SW 1271 (cell line): Measurements from ENCODE around the gene SLC39A5.

Source experiments
- DNase-seq, 2 experiments: peaks; one replicate each; lab custom pipeline; 2025; lab: John Stamatoyannopoulos, UW

SLC39A5 gene

DNA sequence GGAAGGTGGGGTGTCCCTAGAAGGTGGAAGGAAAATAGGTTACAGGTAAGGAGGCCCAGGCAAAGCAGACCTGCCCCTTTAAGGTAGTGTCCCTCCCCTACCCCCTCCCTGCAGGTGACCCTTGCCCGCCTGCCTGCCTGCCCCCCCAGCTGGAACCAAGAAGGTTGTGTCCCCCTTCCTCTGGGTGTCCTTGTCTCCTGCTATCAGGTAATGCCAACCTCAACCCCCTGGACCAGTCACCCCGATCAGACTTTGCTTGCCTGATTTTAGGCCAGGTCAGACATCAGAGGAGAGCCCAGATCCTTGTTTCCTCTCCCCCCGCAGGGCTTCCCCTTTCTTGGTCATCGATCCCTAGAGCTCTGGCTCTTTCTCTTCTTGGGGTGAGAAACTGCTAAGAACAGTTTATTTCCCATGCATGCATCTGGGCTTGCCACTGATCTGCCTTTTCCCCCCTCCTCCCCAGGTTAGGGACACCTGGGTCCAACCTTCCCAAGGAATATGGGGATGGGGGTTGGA lies at the start of gene SLC39A5:
Gene SLC39A5, plus strand, starts transcription at position 136 of the 516 bp plus-strand sequence. CDS start 1,224 bp downstream, outside the sequence.
- DNase-seq: no peak

GRCh38 chr12:56186957-56187356 lies 42.9 kb upstream of the SLC39A5 start:
- no peak for DNase-seq

- no peak for DNase-seq
These were observed 41.6 kb upstream of the SLC39A5 start for GRCh38 chr12:56188131-56188777.

- DNase-seq: no peak
These were observed 41.1 kb upstream of the SLC39A5 start for GRCh38 chr12:56188778-56189098.

GRCh38 chr12:56189099-56189917 lies 40.5 kb upstream of the SLC39A5 start, which contains the start of gene SMARCC2:
TSS of gene SMARCC2 (minus strand) at chr12:56189483. CDS start at chr12:56189461, 22 bp downstream.
- DNase-seq: peak; percentile 65 to 82

GRCh38 chr12:56189918-56190694 lies 39.7 kb upstream of the SLC39A5 start:
- peak; percentile 66 to 69 for DNase-seq

- DNase-seq: no peak
These were observed 39.1 kb upstream of the SLC39A5 start for GRCh38 chr12:56190695-56191155.

DNA sequence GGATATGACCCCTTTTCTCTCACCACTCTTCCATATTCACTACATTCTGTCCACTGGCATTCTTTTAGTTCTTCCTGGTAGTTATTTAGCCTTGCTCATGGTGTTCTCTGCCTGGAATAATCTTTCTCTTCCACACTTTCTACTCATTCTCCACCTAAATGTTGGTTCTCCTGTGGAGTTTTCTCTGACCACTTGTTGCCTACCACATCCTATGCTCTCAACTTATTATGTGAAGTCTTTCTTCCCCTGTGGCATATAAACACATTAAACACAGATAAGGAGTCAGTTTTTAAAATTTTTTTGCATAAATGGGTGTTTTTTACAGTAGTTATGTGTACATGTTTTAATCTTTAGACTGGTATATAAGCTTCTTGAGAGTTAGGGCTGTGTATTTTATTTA lies 37.3 kb upstream of the SLC39A5 start:
- no peak for DNase-seq

DNA sequence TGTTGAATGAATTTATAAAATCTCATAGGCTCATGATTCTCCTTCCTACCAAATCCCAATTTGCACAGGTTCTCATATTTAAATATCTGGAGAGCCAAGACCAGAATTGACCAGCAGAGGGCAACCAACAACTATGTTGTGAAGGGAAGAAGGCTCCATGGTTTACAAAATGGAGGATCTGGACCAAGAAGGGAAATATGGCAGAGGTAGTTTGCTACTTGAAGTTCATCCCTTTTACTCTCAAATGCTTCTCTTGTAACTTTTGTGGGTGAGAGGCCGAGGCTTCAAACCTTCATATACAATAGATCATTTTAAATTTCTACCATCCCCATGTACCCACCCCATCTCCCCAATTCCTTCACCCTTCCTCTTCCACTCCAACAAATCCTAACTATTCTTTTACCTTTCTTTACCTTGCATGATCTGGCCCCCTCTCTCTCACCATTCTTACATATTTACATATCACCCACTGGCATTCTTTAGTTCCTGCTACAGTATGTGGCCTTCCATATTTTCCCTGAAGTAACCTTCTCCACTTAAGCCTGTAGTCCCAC lies 36.7 kb upstream of the SLC39A5 start:
- peak; percentile 56 to 85 for DNase-seq

GRCh38 chr12:56196818-56197550 lies 32.9 kb upstream of the SLC39A5 start:
- peak in 1 of 2 experiments; percentile 72 for DNase-seq

GRCh38 chr12:56197921-56198635 lies 31.8 kb upstream of the SLC39A5 start:
- DNase-seq: no peak

DNA sequence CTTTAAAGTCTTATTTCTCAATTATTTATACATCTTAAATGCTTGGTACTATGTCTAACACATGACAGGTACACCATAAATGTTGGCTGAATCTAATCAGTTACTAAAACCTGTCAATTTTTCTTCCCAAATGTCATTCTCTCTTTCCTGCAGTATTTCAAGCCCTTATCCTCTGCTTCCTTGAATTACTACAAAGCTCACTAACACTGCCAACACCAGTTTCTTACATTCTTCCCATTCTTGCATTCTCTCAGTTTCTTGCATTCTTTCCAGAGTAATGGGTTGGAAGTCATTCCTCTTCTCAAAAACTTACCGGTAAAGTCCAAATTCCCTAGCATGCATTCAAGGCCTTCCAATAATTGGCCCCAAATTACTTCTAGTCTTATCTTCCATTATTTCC lies 31.0 kb upstream of the SLC39A5 start:
- no peak for DNase-seq

DNA sequence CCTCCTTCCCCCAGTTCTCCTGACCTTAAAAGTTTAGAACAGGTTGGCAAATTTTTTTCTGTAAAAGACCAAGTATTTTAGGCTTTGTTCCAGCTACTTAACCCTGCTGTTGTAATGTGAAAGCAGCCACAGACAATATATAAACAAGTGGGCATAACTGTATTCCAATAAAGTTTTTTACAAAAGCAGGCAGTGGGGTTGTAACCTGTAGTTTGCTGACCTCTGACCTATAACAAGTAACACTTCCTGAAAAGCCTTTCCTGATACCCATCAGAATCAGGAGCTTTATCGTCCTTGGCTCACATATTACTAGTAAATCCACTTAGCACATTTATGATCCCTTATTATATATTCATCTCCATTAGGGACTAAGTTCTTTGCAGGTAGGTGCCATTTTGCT lies 27.5 kb upstream of the SLC39A5 start:
- no peak for DNase-seq

- DNase-seq: no peak
These were observed 27.0 kb upstream of the SLC39A5 start for GRCh38 chr12:56202838-56203237.

GRCh38 chr12:56204275-56204674 lies 25.6 kb upstream of the SLC39A5 start:
- DNase-seq: no peak

- peak in 1 of 2 experiments; percentile 24 for DNase-seq
These were observed 24.4 kb upstream of the SLC39A5 start for GRCh38 chr12:56205445-56205844.

DNA sequence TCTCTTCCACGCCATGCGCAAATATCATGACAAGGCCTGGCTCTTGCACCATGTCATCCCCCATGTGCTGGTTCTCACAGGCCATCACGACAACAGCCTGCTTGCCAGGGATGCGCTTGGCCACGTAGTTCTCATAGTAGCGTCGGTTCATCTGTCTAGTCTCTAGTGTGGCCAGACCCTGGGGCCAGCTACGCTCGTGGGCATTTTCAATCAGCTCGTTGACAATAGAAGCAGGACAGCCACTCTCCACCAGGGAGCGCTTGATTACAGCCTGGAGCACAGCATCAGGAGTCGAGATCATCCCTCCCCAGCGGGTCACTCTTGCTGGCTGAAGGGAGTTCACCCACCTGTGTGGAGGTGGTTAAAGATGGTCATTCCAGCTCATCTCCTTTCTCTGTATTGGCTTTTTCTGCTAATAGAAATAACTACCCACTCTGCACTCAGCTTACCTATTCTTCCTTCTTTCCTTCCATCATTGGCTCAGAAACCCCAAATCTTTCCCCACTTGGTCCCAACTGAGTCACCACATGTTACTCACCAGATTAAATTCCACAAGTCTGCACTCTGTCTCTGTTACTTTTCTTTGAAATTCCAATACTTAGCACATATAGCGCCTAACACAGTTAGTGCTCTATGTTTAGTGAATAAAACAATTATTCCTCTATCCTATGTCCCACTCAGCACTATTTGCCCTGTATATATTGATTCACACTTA lies 23.2 kb upstream of the SLC39A5 start:
- peak in 1 of 2 experiments; percentile 27 for DNase-seq

GRCh38 chr12:56208006-56208405 lies 21.8 kb upstream of the SLC39A5 start:
- no peak for DNase-seq

GRCh38 chr12:56212361-56212760 lies 17.5 kb upstream of the SLC39A5 start:
- DNase-seq: no peak

DNA sequence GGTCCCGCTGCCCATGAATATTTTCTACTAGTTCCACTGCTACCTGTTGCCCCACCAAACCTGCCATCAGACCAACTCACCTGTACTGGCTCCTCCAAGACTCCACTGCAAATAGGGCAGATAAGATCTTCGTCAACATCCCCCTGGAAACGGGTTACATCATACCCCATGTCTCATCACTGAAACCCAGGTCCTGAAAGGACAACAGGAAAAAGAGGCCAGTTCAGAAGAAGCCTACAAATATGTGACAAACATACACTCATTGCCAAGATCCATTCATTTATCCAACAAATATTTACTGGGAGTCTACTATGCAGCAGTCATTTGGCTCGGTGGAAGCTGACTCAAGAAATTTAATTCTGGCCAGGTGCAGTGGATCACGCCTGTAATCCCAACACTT lies 16.0 kb upstream of the SLC39A5 start:
- DNase-seq: no peak
